ENCODE measurements around the gene CRYBB3. TPM values are rescaled to one million over a fixed set of nuclear protein-coding genes. Genes with fewer than 3 reads are reported as not detected.
A peak's percentile ranks its signal among the peaks of the same experiment; 100 is the strongest.

CRYBB3 gene
- total and polyA plus RNA-seq, 2 donors from 2014 or later, result 5.3 TPM; not detected in 1

DNA sequence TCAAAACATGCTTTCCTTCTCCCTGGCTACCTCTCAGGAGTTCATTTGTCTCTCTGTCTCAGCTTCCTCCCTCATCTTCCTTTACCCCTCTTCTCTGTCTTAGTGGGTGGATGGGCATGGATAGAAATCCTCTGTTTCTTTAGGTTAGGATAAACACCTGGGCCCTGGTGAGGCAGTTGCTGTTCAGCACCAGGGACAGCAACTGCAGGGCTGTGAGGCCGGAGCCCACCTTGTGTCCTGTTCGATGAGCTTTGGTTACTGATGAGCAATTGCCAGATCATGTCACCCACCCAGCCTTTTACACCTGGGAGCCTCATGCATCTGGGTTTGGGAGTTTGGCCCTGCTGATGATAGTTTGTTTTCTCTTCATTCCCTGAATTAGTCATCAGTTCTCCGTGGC is 6.1 kb upstream of the CRYBB3 start:
- no peak overlapping the region for H3K9ac ChIP-seq (ENCODE audit: low read length in 3 of 3)
- DNase-seq (peak in 3 of 5 donors; percentile 42 to 66 (median 65)), FAIRE-seq (no peak)
- H3K4me3 ChIP-seq (ENCODE audit: low read length in 3 of 3), result no peak overlapping the region
- H3K27ac ChIP-seq (ENCODE audit: low read depth in 2 of 2, low read length in 2 of 2), result no peak overlapping the region
- intact Hi-C loops (cut with DNase I), result no loop called here
- no peaks in the 10 kb centered on the region for H3K9me3 ChIP-seq (ENCODE audit: control insufficient read depth in 2 of 3, insufficient read depth in 1 of 3, low read length in 3 of 3)
- H3K4me1 ChIP-seq (ENCODE audit: control insufficient read depth in 2 of 3, insufficient read depth in 2 of 3, low read depth in 1 of 3, low read length in 3 of 3), result no peaks in the 10 kb centered on the region
- no peak for TF ChIP-seq CTCF (IDR thresholded peaks at IDR 0.05; ENCODE audit: borderline replicate concordance, extremely low read depth, insufficient read depth)
- no peaks in the 10 kb centered on the region for H3K27me3 ChIP-seq (ENCODE audit: control insufficient read depth, insufficient read depth, low read length)
- H3K36me3 ChIP-seq (ENCODE audit: control insufficient read depth in 2 of 3, insufficient read depth in 3 of 3, low read length in 3 of 3), result peaks cover 3 to 21% (median 11%) of the 10 kb centered on the region in 3 donors

DNA sequence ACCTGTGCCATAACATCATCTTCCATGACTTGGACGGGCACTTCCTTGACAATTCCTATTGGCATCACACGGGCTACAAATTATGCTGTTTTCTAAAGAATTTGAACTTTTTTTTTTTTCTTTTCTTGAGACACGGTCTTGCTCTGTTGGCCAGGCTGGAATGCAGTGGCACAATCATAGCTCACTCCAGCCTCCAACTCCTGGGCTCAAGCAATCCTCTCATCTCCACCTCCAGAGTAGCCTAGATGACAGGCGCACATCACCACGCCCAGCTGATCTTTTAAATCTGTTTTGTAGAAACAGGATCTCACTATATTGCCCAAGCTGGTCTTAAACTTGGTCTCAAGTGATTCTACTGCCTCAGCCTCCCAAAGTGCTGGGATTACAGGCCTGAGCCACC is 3.3 kb upstream of the CRYBB3 start:
- Histone ChIP-seq H3K9me3 (ENCODE audit: control insufficient read depth in 2 of 3, insufficient read depth in 1 of 3, low read length in 3 of 3) (no peaks in the 10 kb centered on the region), H3K4me3 (ENCODE audit: low read length in 3 of 3) (no peak overlapping the region), H3K4me1 (ENCODE audit: control insufficient read depth in 2 of 3, insufficient read depth in 2 of 3, low read depth in 1 of 3, low read length in 3 of 3) (peaks cover 0 to 4% (median 0%) of the 10 kb centered on the region in 3 donors), H3K27ac (ENCODE audit: low read depth in 2 of 2, low read length in 2 of 2) (no peak overlapping the region), H3K9ac (ENCODE audit: low read length in 3 of 3) (no peak overlapping the region), H3K27me3 (ENCODE audit: control insufficient read depth, insufficient read depth, low read length) (no peaks in the 10 kb centered on the region), H3K36me3 (ENCODE audit: control insufficient read depth in 2 of 3, insufficient read depth in 3 of 3, low read length in 3 of 3) (peaks cover 3 to 21% (median 11%) of the 10 kb centered on the region in 3 donors)
- TF ChIP-seq CTCF (IDR thresholded peaks at IDR 0.05; ENCODE audit: borderline replicate concordance, extremely low read depth, insufficient read depth), result no peak
- no peak for DNase-seq
- intact Hi-C loops (cut with DNase I), result no loop called here
- no peak for FAIRE-seq

GRCh38 chr22:25197340-25197739 is 2.3 kb upstream of the CRYBB3 start:
- Histone ChIP-seq H3K27me3 (ENCODE audit: control insufficient read depth, insufficient read depth, low read length) (no peaks in the 10 kb centered on the region), H3K4me3 (ENCODE audit: low read length in 3 of 3) (no peak overlapping the region), H3K4me1 (ENCODE audit: control insufficient read depth in 2 of 3, insufficient read depth in 2 of 3, low read depth in 1 of 3, low read length in 3 of 3) (peaks cover 0 to 4% (median 0%) of the 10 kb centered on the region in 3 donors), H3K27ac (ENCODE audit: low read depth in 2 of 2, low read length in 2 of 2) (no peak overlapping the region), H3K9me3 (ENCODE audit: control insufficient read depth in 2 of 3, insufficient read depth in 1 of 3, low read length in 3 of 3) (no peaks in the 10 kb centered on the region), H3K9ac (ENCODE audit: low read length in 3 of 3) (no peak overlapping the region), H3K36me3 (ENCODE audit: control insufficient read depth in 2 of 3, insufficient read depth in 3 of 3, low read length in 3 of 3) (peaks cover 0 to 18% (median 6%) of the 10 kb centered on the region in 3 donors)
- FAIRE-seq (no peak), DNase-seq (no peak)
- no peak for TF ChIP-seq CTCF (IDR thresholded peaks at IDR 0.05; ENCODE audit: borderline replicate concordance, extremely low read depth, insufficient read depth)
- intact Hi-C loops (cut with DNase I), result no loop called here

- no peak overlapping the region for H3K9ac ChIP-seq (ENCODE audit: low read length in 3 of 3)
- H3K36me3 ChIP-seq (ENCODE audit: control insufficient read depth in 2 of 3, insufficient read depth in 3 of 3, low read length in 3 of 3), result peaks cover 0 to 9% (median 0%) of the 10 kb centered on the region in 3 donors
- H3K9me3 ChIP-seq (ENCODE audit: control insufficient read depth in 2 of 3, insufficient read depth in 1 of 3, low read length in 3 of 3), result no peaks in the 10 kb centered on the region
- no peaks in the 10 kb centered on the region for H3K27me3 ChIP-seq (ENCODE audit: control insufficient read depth, insufficient read depth, low read length)
- H3K4me1 ChIP-seq (ENCODE audit: control insufficient read depth in 2 of 3, insufficient read depth in 2 of 3, low read depth in 1 of 3, low read length in 3 of 3), result peaks cover 0 to 4% (median 0%) of the 10 kb centered on the region in 3 donors
- intact Hi-C loops (cut with DNase I), result no loop called here
- H3K4me3 ChIP-seq (ENCODE audit: low read length in 3 of 3), result no peak overlapping the region
- H3K27ac ChIP-seq (ENCODE audit: low read depth in 2 of 2, low read length in 2 of 2), result no peak overlapping the region
- no peak for TF ChIP-seq CTCF (IDR thresholded peaks at IDR 0.05; ENCODE audit: borderline replicate concordance, extremely low read depth, insufficient read depth)
- DNase-seq (no peak), FAIRE-seq (no peak)
Observed at GRCh38 chr22:25200967-25201366, 1.3 kb downstream of the CRYBB3 start.

Measured in kidney (tissue), 14 donors.